Endothelial cell of umbilical vein (primary cell): ENCODE results near the gene UBASH3B. TPM values are rescaled to one million over a fixed set of nuclear protein-coding genes. Genes with fewer than 3 reads are reported as not detected.

Source experiments
- BruUV-seq: library from RNA; stranded (reverse); fragments of 400-500 nt; replicated peaks from 2 replicates; lab custom pipeline; 2021; lab: Mats Ljungman, UMichigan
- CTCF ChIA-PET: fragments of 300-600, 350-600 bp; sonication (Branson Sonifier 250); formaldehyde crosslinking; loops from one replicate; lab custom pipeline; 2021; ENCODE audit warnings: antibody characterized with exemption, inconsistent platforms; lab: Charles Lee
- POLR2A ChIA-PET: fragments of 300-600, 350-600 bp; sonication (Branson Sonifier 250); formaldehyde crosslinking; loops from one replicate; lab custom pipeline; 2021; ENCODE audit warnings: antibody characterized with exemption, inconsistent platforms; lab: Charles Lee
- DNase-seq: peaks from one replicate; pipeline ENCODE4 v3.0.0-alpha.2; 2011; ENCODE audit warnings: low read depth, low spot score
- FAIRE-seq: peaks from 2 replicates; lab custom pipeline; 2011; peaks lifted over from hg19 to GRCh38; lab: Jason Lieb, UNC
- H2AFZ ChIP-seq: 2 replicates; pipeline ENCODE4 v1.6.0; 2012; ENCODE audit warnings: low read depth, low read length, control low read depth, inconsistent platforms
- H3K27ac ChIP-seq: 2 replicates; pipeline ENCODE4 v1.5.1; 2011; ENCODE audit warnings: low read depth, mild to moderate bottlenecking, control low read depth, low read length, moderate library complexity; ENCODE audit not compliant: insufficient read depth
- H3K27me3 ChIP-seq, 2 experiments: 2 replicates each; pipeline versions ENCODE4 v1.6.0 to v1.6.1; 2011; ENCODE audit warnings: low read length in 2 of 2, mixed read lengths in 1 of 2; ENCODE audit not compliant: control insufficient read depth in 2 of 2, insufficient read depth in 2 of 2
- H3K36me3 ChIP-seq, 2 experiments: 2 replicates in 1 of 2; 3 replicates in 1 of 2; pipeline ENCODE4 v1.5.1; 2011; ENCODE audit warnings: low read length in 2 of 2, mild to moderate bottlenecking in 1 of 2, moderate library complexity in 1 of 2; ENCODE audit not compliant: control insufficient read depth in 2 of 2, insufficient read depth in 2 of 2; ENCODE audit errors: extremely low read depth in 1 of 2
- H3K4me1 ChIP-seq: 3 replicates; pipeline ENCODE4 v1.5.1; 2011; ENCODE audit warnings: mild to moderate bottlenecking, low read length; ENCODE audit not compliant: control insufficient read depth, insufficient read depth; ENCODE audit errors: extremely low read depth
- H3K4me2 ChIP-seq: 2 replicates; pipeline ENCODE4 v1.6.1; 2011; ENCODE audit warnings: low read length, control low read depth, mixed read lengths; ENCODE audit not compliant: insufficient read depth
- H3K4me3 ChIP-seq, 3 experiments: fragments of 200-600 bp in 1 of 3; sonication (generic), shearing (Covaris generic) in 1 of 3; replicated peaks in 1 of 3; 2 replicates each; pipeline ENCODE4 v1.5.1; 2011 to 2016; ENCODE audit warnings: control low read depth in 3 of 3, low read length in 3 of 3, mild to moderate bottlenecking in 2 of 3, inconsistent platforms in 1 of 3, low read depth in 1 of 3, moderate library complexity in 1 of 3; ENCODE audit not compliant: insufficient read depth in 1 of 3
- H3K79me2 ChIP-seq: 2 replicates; pipeline ENCODE4 v1.6.0; 2012; ENCODE audit warnings: low read length, inconsistent platforms; ENCODE audit not compliant: control insufficient read depth, insufficient read depth
- H3K9ac ChIP-seq: replicated peaks from 2 replicates; pipeline ENCODE3; 2011; ENCODE audit warnings: low read length, control low read depth; ENCODE audit not compliant: insufficient read depth; ENCODE audit errors: extremely low read depth
- H3K9me1 ChIP-seq: replicated peaks from 3 replicates; pipeline ENCODE4 v1.6.0; 2011; ENCODE audit warnings: mild to moderate bottlenecking, low read length; ENCODE audit not compliant: control insufficient read depth, insufficient read depth; ENCODE audit errors: extremely low read depth
- H3K9me3 ChIP-seq: replicated peaks from 2 replicates; pipeline ENCODE4 v1.5.1; 2012; ENCODE audit warnings: low read length, inconsistent platforms; ENCODE audit not compliant: control insufficient read depth, insufficient read depth
- H4K20me1 ChIP-seq: replicated peaks from 2 replicates; pipeline ENCODE3; 2011; ENCODE audit warnings: mild to moderate bottlenecking, low read length; ENCODE audit not compliant: control insufficient read depth, insufficient read depth; ENCODE audit errors: extremely low read depth
- EZH2 ChIP-seq: IDR thresholded peaks from 2 replicates; pipeline ENCODE4 v1.6.1; 2012; ENCODE audit warnings: borderline replicate concordance, low read depth, mild to moderate bottlenecking, moderate library complexity, low read length, inconsistent platforms; ENCODE audit not compliant: severe bottlenecking
- FOS ChIP-seq: IDR thresholded peaks from 2 replicates; pipeline ENCODE4 v1.6.1; 2011; ENCODE audit warnings: mild to moderate bottlenecking, low read length, moderate library complexity, borderline replicate concordance; ENCODE audit not compliant: insufficient read depth
- GATA2 ChIP-seq: IDR thresholded peaks from 2 replicates; pipeline ENCODE4 v1.7.0; 2011; ENCODE audit warnings: low read depth, mild to moderate bottlenecking, moderate library complexity, mixed read lengths, low read length; ENCODE audit not compliant: insufficient read length, insufficient read depth
- JUN ChIP-seq: IDR thresholded peaks from 2 replicates; pipeline ENCODE4 v1.6.1; 2011; ENCODE audit warnings: borderline replicate concordance, low read depth; ENCODE audit not compliant: insufficient read length, insufficient read depth
- MYC ChIP-seq: IDR thresholded peaks from one replicate; pipeline ENCODE4 v1.6.1; 2011; ENCODE audit warnings: mild to moderate bottlenecking, low read depth, low read length
- POLR2A ChIP-seq: IDR thresholded peaks from 2 replicates; pipeline ENCODE4 v1.6.1; 2012; ENCODE audit warnings: low read depth, mild to moderate bottlenecking, control low read depth, low read length
- POLR2AphosphoS5 ChIP-seq: IDR thresholded peaks from 2 replicates; pipeline ENCODE4 v1.6.1; 2012; ENCODE audit warnings: low read depth, mild to moderate bottlenecking, control low read depth, low read length, moderate library complexity; ENCODE audit not compliant: insufficient read depth
- dilution Hi-C: fragments of 300-500 bp; cut with MboI; formaldehyde crosslinking; loops from one replicate; pipeline ENCODE4 v1.15.0; 2019; ENCODE audit warnings: low sequenced_read_pairs; ENCODE audit not compliant: extremely low pct_ligation_motif_present
- intact Hi-C: fragments of 100-400 bp; cut with micrococcal nuclease; formaldehyde crosslinking; loops from one replicate; pipeline ENCODE4 v1.10.0; 2022
- polyA plus RNA-seq, 4 experiments: library from polyadenylated mRNA; depleted of rRNA in 3 of 4; stranded (reverse) in 3 of 4; unstranded in 1 of 4; fragments of >200 nt; gene quantifications; 2 replicates each; pipeline versions ENCODE4 v1.2.1 to v1.2.3, GENCODE V29; 2011 to 2012; ENCODE audit warnings: missing spikeins in 1 of 4
- total RNA-seq: library from RNA; stranded (reverse); gene quantifications from 2 replicates; pipeline ENCODE4 v1.2.3, GENCODE V29; 2021
- TF ChIP-seq, protein P1 (sequence below): IDR thresholded peaks from 2 replicates; pipeline ENCODE4 v1.6.1; 2011; ENCODE audit not compliant: insufficient read depth, insufficient read length
- TF ChIP-seq, protein P2 (sequence below), 2 donors: IDR thresholded peaks; 1 replicate in 1 of 2; 2 replicates in 1 of 2; pipeline ENCODE4 v1.5.1; 2011; ENCODE audit warnings: low read length in 2 of 2, mild to moderate bottlenecking in 2 of 2, moderate library complexity in 2 of 2, control low read depth in 1 of 2, inconsistent platforms in 1 of 2, low read depth in 1 of 2; ENCODE audit not compliant: insufficient read depth in 1 of 2; ENCODE audit errors: extremely low read depth in 1 of 2

The UBASH3B gene
- total and polyA plus RNA-seq, 2 donors (not counting 3 experiments of a cell fraction or from before 2014, with no cell fraction given) = 23.7 to 38.1 TPM

- Histone ChIP-seq H3K4me1 (peaks cover 6% of the 10 kb centered on the region), H3K9me1 (no peaks in the 10 kb centered on the region), H4K20me1 (no peaks in the 10 kb centered on the region), H3K27ac (no peak overlapping the region), H3K79me2 (no peaks in the 10 kb centered on the region), H3K4me2 (no peak overlapping the region), H3K4me3 (no peak overlapping the region), H3K36me3 (no peaks in the 10 kb centered on the region), H3K9ac (no peak overlapping the region), H3K9me3 (no peaks in the 10 kb centered on the region), H3K27me3 (no peaks in the 10 kb centered on the region), H2AFZ (no peak overlapping the region)
- TF ChIP-seq FOS (no peak), EZH2 (no peak), JUN (no peak), GATA2 (no peak), POLR2AphosphoS5 (no peak), MYC (no peak), POLR2A (no peak)
- TF ChIP-seq, protein P1, sequence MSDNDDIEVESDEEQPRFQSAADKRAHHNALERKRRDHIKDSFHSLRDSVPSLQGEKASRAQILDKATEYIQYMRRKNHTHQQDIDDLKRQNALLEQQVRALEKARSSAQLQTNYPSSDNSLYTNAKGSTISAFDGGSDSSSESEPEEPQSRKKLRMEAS = no peak
- TF ChIP-seq, protein P2, sequence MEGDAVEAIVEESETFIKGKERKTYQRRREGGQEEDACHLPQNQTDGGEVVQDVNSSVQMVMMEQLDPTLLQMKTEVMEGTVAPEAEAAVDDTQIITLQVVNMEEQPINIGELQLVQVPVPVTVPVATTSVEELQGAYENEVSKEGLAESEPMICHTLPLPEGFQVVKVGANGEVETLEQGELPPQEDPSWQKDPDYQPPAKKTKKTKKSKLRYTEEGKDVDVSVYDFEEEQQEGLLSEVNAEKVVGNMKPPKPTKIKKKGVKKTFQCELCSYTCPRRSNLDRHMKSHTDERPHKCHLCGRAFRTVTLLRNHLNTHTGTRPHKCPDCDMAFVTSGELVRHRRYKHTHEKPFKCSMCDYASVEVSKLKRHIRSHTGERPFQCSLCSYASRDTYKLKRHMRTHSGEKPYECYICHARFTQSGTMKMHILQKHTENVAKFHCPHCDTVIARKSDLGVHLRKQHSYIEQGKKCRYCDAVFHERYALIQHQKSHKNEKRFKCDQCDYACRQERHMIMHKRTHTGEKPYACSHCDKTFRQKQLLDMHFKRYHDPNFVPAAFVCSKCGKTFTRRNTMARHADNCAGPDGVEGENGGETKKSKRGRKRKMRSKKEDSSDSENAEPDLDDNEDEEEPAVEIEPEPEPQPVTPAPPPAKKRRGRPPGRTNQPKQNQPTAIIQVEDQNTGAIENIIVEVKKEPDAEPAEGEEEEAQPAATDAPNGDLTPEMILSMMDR (IDR thresholded peaks at IDR 0.05; ENCODE audit: extremely low read depth in 1 of 2, insufficient read depth in 1 of 2, low read depth in 1 of 2, low read length in 2 of 2) = no peak
- intact Hi-C loops = no loop called here
- ChIA-PET CTCF (interaction anchor here (1.3 to 2.0 kb wide), 3 partner anchors 24 to 194 kb away, joined by 3 to 10 read pairs (median 6); no protein-coding TSS in a partner anchor), POLR2A (no interaction called here)
- dilution Hi-C loops = no loop called here
- FAIRE-seq (no peak), DNase-seq (no peak)
- BruUV-seq = no TSS peak
Observed at GRCh38 chr11:122820158-122820557, 164.6 kb downstream of the UBASH3B start.
